ENCODE measurements around the gene HES5.

Gene HES5

DNA sequence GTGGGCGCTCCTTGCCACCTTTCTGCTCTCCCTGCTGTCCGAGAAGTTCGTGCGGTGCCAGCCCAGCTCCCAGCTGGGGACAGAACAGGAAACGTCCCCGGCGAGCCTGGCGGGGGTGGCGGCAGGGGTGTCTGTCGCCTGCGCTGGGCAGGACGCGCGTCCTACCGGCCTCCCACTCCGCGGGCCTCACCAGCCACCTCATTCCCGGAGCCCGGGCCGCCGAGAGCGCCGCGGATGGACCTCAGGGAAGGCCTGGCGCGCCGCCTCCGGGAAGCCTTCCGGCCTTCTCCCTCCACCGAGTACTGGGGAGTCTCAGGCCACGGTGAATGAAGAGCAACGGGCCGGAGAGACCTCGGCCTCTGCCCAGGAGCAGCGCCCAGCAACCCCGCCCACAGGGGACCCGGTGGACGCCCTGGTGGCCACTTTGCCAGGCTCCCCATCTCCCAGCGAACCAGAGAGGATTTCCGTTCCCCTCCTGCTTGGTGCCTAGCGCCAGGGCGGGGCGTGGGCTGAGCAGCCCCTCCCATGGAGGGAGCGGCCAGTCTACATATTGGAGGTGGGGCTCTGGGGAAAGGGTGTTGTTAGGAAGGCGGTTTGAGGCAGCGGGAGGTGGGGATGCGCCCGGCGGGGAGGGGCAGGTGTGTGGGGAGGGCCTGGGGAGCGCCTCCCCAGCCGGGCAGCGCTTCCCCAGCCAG, 16.6 kb upstream of the HES5 start:
- DNase-seq: peak; percentile 70 to 90

DNA sequence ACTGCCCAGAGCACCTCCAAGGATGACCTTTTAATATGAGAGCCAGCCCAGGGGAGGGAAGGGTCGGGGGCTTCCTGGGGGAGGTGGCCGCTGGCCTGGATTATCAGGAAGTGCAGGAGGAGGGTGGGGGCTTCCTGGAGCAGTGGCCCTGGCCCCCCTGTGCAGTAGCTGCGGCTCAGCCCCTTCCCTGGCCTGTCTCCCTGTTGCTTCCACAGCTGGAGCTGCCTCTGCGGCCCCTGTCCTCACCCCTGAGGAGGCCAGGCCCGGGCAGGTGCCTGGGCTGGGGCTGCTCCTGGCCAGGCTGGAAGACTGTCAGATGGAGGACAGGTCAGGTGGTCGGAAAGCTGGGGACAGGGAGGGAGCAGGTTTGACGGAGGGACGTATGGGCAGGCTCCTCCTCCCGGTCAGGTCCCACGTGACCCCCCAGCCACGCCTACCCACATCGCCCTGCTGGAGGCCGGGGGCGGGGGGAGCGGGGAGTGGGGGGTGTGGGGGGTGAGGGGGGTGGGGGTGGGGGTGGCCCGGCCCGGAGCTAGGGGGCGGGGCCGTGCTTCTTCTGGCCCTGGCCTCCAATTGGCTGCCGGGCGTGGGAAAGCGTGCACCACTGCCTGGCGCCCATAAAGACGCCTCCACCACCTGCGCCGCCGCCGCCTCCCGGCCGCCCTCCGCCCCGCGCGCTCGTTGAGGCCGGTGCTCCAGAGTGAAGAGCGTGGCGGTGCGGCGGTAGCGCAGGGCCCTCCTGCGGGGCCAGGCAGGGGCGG, 15.9 kb upstream of the HES5 start:
- peak; percentile 49 to 75 for DNase-seq

DNA sequence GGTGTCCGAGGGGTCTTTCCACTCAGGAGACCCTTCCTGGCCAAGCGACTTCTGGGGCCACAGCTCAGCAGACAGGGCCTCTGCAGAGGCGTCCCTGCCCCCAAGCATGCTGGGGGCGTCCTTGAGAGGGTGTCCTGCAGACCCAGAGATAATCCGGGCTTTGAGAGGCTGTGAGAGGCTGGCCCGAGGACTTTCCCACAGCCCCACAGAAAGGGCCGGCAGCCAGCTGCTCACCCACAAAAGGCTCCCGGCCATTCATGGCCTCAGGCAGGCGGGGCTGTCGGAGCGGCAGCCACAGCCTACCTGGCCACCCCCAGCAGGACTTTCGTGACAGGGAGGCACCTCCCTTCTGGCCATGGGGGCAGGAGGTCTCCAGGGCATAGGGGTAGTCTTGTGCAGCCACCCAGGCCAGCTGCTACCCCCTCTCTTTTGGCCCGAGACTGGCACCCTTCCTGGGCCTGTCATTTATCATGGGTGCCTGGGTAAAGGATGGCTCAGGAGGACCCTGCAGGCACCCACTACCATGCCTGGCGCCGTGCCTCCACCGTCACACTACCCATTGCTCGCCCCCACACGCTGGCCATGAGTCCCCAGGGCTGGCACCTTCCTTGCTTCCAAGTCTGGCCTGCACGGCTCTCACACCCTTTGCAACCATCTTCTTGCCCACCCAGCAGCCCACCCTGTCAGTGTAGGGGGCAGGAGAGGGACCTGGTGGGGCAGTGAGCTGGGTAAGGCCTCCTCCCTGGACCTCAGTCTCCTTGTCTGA, 15.0 kb upstream of the HES5 start:
- no peak for DNase-seq

DNA sequence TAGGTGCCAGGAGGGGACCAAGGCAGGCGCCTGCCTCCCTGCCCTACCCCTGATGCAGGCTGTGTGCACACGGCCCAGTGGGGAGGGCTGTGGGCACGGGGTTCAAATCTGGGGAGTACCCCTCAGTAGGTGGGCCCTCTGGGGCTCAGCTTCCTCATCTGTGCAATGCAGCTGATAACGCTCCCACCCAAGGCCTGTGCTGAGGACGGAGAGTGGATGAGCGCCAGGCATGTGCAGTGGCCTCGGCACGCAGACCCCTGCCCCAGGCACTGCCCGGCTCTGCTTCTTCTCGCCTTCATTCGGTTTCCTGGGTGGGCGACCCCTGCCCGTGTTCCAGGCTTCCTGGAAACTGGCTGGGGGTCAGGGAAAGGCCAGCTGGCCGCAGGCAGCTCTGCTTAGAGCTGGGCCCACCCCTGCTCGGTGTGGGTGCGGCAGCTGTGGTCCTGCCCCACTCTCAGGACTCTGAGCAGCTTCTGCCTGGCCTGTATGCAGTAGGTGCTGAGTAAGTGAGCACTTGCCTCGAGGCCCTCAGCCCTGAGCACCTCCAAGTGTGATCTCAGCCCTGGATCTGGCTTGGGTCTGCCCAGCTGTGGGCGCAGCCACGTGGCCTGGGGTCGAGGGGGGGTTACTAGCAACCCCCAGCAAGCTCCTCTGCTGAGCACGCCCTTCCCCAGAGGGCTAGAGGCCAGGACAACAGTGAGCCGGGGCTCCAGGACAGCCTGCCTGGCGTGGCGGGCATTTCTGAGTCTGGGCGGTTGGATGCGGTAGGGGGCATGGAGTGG, 14.2 kb upstream of the HES5 start:
- no peak for DNase-seq

DNA sequence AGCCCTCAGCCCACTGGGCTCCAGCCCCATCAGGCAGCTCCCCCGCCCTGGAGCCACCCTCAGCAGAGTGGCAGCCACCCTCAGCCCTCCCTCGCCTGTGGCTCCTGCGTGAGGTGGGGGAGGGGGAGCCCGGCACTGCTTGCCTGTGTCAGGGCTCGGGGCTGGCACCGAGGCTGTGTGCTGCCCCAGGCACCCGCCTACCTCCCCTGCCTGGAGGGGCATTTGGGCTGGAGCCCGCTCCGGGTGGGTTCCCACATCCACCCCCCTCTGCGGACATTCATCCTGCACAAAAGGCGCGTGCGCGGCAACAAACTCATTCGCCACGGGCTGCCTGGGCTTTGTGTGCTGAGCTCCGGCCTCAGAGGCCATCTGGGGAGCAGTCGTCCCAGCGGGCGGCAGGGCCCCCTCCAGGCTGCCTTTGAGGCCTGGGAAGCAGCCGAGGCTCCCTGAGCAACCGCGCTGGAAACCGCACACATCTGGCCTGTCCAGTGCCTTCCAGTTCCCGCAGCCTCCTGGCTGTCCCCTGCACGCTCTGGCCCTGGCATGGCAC, 13.6 kb upstream of the HES5 start:
- no peak for DNase-seq

DNA sequence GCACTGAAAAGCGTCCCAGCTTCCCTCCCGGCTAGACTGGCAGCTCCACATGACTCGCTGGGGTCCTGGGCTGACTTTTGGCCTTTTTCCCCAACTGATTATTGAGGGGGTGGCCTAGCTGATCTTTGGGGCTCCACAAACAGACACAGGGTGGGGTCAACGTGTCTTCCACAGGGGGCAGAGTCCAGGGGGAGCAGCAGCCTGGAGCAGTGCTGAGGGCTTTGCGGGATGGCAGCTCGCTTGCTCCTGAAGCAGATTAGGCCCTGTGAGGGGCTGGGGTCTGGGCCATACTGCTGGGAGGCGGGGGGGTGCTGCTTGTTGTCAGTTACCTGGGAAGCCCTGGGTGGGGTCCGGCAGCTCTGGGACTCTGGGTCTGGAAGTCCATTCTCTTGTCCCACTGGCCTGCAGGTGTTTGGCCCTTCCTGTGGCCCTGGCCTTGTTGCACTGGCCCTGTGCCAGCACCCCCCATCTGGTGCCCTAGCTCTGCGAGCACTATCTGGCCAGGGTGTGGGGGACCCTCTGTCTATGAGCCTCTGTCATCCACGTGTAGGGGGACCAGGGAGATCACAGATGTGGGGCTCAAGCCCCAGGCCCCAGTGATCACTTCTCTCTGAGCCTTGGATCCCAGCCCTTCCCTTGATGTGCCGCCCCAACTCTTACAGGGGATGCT, 12.3 kb upstream of the HES5 start:
- no peak for DNase-seq

DNA sequence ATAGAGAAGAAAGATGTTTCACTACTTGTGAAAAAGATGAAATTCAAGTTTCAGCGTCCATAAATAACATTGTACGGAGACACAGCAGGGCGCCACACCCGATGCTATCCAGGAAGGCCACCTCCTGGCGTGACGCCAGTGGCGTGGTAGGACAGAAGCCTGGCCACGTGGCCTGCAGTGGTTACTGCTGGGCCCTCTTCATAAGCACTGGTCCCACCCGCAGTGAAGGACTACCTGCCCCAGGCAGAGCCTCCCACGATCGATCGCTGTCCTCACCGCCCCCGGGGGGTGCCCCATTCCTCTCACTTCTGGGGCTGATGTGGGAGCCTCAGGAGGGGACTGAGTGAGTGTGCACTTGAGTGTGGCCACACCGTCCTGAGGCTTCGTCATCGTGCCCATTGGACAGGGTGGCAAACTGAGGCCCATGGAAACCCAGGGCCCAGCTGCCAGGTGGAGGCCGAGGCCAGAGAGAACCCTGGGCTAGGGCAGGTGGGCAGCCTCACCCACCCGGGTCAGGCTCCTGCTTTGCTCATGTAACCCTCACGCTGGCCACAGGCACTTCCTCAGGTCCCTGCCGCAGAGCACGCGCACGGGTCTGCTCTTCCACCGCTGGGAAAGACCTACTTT, 11.7 kb upstream of the HES5 start:
- DNase-seq: no peak

DNA sequence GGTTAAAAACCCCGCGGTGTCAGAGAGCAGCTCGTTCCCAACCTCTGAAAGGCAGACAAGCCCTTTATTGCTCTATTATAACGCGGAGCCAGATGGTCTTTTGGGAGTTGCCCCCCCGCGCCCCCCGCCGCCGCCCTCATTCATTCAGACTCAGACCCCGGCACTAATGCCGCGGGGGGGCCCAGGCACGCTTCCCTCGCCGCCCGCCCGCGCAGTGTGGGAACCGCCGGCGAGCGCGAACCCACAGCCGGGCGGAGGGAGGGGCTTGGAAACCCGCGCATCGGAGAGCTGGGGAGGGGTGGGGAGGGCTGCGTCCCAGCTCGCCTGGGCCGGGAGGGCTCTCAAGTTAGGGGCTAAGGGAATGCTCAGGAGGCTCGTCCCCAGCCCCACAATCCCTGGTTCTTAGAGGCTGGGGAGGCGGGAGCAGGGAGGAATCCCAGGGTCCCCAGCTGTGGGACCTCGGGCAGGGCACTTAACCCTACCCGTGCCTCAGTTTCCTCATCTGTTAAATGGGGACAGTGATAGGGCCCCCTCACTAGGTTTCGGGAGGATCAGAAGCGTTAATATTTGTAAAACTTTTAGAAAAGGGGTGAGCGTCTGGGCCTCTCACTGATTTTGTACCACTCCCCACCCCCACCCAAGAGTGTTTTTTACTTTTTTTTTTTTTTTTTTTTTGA, 10.9 kb upstream of the HES5 start:
- DNase-seq: no peak

DNA sequence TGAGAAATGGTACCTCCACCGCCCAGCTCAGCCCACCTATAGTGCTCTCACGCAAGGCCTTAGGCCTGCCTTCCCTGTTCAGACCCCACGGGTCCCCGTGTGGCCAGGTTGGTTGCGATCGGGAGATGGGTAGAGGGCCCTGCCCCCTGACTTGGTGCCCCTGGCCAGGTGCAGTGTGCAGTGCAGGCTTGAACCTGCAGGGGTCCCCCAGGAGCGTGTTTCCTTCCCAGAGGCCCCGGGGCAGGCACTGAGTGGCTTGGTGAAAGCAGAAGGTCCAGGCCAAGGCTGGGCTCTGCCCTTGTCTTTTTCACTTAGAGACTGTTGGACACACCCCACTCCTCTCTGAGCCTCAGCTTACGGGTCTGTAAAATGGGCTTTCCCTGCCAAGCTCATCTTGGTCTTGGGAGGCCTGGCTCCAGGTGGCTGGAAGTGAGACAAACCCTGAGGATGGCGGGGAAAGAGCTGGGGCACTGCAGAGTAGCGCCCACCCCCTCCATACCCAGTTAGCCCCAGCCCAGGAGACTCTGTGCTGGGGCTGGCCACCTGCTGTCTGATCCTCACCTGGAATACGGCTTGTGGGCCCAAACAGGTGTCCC, 9.3 kb upstream of the HES5 start:
- no peak for DNase-seq

DNA sequence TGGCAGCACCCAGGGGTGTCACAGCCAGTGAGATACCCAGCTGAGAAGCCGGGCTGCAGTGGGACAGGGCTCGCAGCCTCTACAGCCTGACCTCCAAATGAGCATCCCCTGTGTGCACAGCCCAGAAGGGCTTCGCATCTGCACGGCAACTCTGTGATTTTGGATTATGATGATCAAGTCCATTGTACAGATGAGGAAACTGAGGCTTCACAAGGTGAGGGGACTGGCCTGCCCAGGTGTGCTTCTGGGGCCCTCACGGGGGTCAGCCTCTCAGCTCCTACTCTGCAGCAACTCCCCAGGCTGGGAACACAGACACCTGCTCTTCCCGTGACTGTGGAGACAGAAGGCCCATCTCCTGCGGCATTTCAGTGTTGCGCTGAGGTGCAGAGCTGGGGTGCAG, 8.8 kb upstream of the HES5 start:
- no peak for DNase-seq

DNA sequence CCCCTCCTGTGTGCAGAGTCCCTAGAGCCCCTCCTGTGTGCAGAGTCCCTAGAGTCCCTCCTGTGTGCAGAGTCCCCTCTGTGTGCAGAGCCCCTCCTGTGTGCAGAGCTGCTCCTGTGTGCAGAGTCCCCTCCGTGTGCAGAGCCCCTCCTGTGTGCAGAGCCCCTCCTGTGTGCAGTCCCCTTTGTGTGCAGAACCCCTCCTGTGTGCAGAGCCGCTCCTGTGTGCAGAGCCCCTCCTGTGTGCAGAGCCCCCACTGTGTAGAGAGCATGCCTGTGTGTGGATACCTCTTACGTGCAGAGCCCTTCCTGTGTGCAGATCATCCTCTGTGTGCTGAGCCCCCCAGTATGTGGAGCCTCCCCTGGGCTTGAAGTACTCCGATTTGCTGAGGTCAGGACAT, 8.3 kb upstream of the HES5 start:
- DNase-seq: no peak

DNA sequence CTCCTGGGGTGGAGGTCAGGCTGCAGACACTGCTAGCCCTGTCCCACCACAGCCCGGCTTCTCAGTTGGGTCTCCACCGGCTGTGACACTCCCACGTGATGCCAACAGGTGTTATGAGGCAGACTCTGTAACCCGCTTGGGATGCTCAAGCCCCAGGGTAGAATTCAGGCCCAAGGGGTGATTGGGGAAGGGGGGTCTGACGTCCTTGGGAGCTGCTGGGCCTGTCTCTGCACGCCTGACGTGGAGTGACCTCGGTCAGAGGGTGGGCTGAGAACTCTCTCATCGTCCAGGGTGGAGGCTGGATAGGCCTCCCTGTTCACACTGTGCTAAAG, 7.7 kb upstream of the HES5 start:
- DNase-seq: no peak

DNA sequence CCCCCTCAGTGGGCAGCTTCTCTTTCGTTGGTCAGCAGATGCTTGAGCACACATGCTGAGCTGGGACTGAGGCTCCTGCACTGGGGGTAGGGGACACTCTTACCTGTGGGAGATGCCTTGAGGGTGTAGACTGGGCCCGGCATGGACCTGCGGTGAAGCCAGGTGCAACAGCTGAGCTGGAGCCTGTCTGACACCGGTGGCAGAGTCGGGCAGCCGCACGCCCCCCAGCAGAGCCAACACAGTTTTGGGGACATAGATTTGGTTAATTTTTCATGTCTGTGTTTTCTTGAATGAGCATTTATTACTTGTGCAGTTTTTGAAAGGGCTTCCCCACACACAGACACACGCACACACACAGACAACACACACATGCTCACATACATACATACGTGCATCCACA, 5.9 kb upstream of the HES5 start:
- DNase-seq: no peak

DNA sequence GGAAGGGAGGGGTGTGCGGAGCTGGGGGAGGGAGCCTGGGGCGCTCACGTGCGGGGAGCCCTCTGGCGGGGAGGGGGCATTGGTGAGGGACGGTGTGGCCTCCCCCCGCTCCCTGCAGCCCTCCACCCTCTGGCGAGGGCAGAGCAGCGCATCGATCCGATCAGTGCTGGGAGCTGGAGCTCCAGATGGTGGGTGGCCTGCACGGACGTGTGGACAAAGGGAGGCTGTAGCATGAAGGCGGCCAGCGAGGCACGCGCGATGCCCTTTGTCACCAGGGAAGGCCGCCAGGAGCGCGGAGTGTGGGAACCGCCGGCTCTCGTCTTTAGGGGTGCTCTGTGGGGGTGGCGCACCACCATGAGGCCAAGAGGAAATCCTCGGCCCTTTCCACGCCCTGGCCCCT, 5.4 kb upstream of the HES5 start:
- DNase-seq: no peak

DNA sequence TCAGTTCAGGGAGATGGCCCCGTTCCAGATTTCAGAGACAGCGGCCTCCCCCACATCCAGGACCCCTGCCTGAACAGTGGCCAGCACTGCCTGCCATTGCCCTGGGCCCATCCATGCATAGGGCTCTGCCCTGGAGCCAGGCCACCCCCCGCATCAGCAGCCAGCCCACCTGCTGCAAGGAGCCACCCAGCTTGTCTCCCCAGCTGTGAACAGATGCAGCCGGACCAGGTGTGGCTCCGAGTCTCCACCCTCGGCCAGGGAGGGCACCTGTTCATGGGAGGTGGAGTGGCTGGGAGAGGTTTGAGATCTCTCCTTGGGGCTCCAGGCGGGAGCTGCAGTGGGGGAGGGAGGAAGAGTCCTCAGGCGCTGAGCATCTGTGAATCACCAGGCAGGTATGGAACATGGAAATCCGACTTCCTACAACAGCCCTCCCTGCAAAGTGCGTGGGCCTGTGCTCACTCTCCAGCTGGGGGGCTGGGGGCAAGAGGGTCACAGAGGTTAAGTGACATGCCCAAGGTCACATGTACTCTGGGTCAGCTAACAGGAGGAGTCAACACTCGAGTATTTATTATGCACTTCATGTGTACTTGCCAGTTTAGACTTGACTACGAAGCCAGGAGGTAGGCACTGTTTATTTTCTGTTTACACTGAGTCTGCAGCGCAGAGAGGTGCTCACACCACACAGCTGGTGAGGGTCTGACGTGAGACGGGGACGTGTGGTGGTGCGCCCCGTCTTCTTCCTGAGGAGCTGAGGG, 4.8 kb upstream of the HES5 start:
- DNase-seq: peak in 1 of 2 experiments; percentile 25

DNA sequence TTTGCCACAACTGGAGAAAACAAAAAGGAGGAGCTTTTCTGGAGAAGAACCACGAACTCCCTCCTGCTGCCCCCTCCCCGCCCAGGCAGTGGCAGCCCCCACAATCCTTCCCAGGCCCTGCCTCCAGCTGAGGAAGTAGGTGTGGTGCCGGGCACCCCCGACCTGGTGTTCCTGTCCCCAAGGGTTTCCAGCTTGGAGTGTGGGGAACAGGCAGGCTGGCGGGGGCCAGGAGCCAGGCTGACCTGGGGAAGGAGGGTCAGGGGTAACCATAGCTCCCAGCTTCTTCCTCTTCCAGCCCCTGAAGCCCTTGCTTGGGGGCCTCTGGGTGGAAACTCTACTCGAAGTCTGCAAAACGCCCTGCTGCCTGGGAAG, 4.2 kb upstream of the HES5 start:
- no peak for DNase-seq

DNA sequence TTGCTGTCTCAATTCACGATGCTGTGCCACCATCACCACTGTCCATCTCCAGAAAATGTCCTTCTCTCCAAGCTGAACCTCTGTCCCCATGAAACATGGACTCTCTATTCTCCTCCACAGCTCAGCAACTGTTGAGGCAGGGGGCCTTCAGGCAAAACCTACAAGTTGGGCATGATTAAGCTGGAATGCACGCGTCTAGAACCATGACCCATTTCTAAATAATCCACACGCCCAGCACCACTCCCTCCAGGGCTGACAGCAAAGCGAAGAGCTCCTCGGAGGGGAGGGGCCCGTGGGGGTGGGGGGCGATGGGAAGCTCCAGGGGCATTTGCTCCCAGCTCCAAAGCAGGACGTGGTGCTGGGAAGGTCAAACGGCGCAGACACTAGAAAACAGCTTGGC, 3.3 kb upstream of the HES5 start:
- no peak for DNase-seq

DNA sequence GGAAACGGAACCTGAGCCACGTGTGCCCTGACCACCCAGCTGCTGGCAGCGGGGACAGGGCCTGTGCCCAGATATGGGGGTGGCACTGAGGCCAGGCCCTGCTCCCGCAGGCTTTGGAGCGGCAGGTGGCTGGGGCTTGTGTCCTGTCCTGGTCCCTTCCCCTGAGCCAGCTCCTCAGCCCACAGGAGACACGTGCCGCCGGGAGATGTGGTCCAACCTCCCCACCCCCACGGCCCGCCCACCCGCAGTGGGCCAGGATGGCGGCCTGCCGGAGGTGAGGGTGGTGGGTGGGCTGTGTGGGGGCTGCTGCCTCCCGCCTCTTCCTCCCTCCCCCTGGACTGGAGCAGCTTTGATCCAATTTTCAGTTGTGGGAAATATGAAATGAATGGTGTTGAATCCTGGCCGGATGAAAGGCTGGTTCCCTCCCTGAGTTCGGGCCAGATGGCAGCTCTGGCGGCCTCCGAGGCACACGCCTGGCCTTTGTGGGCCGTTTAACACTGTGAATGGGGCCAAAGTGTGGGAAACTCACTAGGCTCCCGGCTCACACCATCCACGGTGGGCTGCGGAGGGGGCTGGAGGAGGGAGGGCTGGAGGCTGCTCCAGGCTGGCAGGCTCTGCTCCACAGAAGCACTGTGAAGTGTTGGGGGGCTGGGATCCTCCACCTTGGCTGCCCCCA, 2.6 kb upstream of the HES5 start:
- DNase-seq: no peak

DNA sequence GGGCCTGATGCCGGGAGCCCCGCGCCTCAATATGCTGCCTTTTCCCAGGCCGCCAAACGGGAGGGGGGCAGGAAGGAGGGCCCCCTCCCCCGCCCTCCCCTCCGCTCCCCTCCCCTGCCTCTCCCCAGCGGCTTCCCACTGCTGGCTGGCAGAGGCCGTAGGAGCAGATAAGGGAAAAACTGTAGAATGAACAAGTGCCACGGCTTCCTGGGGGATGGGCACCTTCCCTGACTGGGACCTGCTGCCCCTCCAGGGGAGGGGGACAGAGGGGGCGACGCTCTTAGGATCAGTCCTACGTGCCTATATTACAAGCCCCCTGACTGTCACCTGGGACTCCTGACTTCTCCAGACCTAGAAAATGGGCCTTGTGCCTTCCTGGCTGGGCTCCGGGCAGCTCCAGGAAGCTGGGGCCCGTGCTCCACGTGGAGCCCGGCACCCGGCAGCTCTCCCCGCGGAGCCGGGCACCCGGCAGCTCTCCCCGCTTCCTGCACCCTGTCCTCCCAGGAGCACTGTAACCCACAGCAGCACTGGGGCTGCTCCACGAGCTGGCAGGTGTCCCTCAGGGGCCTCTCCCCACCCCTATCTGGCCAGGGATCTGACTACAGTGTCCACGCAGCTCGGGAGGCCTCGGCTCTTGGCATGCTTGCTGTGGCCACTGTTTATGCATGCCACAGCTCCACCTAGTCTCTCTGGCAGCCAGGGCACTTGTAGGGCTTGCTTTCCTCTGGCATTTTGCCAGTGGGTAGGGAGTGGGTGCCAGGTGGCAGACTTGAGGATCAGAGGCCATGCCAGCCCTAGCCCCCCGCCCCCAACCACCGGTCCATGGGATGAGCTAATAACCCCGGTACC, 674 bp upstream of the HES5 start:
- DNase-seq: no peak

Measured in SW 1271 (cell line).